GM21526 (cell line): ENCODE data around the gene SHB.
A peak's percentile ranks its signal among the peaks of the same experiment; 100 is the strongest.

Experiments
- ATAC-seq: cut with Tn5 transposase; IDR thresholded peaks from one replicate; pipeline ENCODE4 v1.9.1; 2021; ENCODE audit warnings: moderate library complexity; ENCODE audit not compliant: unreplicated experiment, low FRiP score

Gene SHB

GRCh38 chr9:37995348-37995737, 73.7 kb downstream of the SHB start:
- no peak for ATAC-seq

GRCh38 chr9:37994639-37995347, 74.2 kb downstream of the SHB start:
- peak; percentile 64 for ATAC-seq

DNA sequence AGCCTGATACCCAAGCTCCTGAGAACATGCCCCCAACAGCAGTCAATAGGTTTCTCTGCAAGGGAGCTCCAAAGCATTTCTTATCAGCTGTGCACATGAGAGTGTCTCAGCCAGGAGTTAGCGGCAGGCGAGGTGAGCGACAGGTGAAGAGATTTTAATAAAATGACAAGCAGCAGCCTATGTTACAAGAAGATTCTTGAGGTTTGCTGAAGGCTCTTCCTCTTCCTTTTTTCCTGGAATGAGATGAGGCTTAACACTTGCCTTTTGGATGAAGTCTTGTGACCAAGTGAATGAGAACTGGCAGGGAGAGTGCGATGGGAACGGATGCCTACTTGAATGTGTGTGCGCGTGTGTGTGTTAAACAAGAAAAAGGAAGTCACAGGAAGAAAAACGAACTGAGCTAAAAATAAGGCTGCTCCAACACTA, 76.1 kb downstream of the SHB start:
- no peak for ATAC-seq

GRCh38 chr9:37990404-37991015, 78.5 kb downstream of the SHB start:
- no peak for ATAC-seq

- ATAC-seq = no peak
Observed at GRCh38 chr9:37989701-37990100, 79.3 kb downstream of the SHB start.

DNA sequence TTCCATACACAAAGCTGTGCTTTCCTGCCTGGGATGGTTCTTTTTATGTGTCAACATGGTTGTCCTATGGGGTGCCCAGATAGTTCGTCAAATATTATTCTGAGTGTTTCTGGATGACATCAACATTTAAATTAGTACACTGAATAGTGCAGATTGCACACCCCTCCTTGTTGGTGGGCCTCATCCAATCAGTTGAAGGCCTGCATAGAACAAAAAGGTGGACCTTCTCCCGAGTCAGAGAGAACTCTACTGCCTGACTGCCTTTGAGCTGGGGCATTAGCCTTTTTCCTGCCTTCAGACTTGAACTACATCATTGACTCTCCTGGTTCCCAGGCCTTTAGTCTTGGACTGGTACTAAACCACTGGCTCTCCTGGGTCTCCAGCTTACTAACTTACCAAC, 80.4 kb downstream of the SHB start:
- no peak for ATAC-seq

DNA sequence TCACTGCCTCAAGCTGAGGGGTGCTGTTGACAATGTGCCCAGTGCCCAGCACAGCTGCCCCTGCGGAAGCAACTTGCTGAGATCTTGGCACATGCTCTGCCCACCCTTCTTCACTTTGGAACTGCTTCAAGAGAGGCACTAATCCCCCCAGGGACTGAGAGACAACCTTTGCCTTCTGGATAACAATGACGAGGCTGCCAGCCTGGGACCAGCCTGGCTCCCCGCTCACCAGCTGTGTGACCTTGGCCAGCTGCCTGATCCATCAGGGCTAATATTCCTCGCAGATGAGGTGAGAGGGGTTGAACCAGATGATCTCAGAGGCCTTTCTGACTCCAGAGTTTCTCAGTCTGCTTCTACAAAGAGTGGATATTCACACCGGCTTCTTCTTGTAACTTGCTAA, 81.0 kb downstream of the SHB start:
- ATAC-seq = no peak

GRCh38 chr9:37987467-37987981, 81.5 kb downstream of the SHB start:
- no peak for ATAC-seq

DNA sequence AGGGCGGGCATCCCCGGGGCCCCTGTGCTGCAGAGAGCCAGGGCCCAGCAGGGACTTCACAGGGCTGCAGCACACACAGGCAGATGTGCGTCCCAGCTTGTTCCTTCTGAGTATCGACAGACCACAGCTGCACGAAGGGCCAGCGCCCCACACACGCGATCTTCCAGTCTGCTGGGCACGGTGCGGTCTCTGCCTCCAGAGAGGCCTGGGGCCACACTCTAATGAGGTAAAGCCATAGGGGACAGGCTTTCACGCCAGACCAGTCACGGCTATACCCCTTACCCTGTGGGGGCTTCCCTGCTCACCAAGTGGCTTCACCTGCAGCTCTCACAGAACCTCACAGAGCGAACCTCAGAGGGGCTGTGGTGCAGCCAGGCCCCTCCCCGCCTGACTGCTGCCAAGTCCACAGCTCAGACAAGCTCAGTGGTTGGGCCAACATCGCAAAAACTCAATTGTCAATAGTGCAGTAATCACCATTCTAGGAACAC, 82.2 kb downstream of the SHB start:
- ATAC-seq = no peak

DNA sequence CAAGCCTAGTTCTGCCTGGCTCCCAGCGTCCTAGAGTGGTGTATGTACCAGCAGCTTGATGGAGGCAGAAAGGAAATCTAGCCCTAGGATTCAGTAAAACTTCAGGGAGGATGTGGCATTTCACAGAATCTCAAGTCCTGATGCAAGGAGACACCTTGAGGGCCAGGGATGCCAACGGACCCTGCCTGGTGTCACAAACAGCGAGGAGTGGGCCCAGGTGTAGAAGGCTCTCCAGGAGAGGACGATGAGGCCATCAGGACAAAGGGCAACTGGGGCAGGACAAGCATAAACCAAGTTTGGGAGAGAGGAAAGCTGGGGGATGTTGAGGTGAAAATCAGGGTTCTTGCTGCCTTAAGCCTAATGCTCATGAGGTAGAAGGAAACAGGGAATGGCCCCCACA, 83.0 kb downstream of the SHB start:
- ATAC-seq = no peak

- no peak for ATAC-seq
Observed at GRCh38 chr9:37984672-37985611, 84.1 kb downstream of the SHB start.

- no peak for ATAC-seq
Observed at GRCh38 chr9:37984278-37984671, 84.8 kb downstream of the SHB start.

DNA sequence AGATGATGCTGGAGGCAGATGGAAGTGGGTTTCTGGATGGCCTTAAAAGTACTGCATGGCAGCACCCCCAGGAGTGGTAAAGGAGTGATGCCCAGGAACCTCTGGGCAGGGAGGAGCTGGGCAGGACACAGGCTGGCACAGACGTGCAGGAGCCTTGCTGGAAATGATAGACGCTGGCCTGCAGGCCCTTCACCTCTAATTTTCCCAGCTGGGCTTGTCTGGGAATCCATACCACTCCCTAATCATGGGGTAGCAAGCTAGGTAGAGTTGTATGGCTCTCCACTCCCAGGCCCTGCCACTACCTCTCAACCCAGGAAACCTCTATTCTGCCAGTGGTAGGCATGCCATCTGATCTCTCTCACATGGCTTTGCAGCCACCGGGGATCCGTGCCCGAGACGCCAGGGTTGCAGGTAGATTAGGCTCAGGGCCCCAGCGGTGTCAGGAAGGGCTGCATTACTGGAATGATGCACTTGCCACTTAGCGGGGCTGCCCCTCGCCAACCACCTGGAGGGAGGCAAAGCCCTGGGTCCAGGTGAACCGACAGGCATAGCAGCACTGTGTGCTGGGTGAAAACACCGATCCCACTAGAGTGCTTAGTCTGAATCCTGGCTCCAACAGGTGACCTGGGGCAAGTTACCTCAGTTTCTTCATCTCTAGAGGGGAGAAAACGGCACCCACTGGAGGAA, 85.5 kb downstream of the SHB start:
- ATAC-seq = no peak

DNA sequence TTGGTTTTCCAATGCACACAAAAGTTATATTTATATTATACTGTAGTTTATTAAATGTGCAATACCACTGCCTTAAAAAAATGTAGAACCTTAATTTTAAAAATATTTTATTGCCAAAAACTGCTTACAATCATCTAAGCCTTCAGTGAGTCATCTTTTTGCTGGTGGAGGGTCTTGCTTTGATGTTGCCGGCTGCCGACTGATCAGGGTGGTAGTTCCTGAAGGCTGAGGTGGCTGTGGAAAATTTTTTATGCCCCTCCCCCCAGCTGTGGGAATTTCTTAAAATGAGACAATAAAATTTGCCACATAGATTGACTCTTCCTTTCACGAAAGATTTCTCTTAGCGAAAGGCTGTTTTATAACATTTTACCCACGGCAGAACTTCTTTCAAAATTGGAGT, 89.2 kb downstream of the SHB start:
- ATAC-seq = no peak

DNA sequence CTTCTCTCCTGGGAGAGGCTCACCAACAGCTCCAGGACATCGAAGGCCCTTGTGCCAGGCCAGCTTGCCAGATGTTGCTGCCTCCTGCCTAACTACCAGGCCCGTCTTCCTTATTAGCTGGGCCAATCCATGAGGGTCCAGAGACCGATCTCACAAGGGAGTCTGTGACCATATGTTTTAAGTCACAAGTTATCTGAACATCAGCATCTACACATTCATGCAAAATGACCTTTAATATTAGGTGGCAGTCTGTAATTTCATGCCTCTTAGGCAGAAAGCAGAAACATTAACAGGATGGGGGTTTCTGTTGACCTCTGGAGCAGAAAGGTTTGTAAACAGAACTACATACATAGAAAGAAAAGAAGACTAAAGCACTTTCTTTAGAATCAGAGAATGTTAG, 90.0 kb downstream of the SHB start:
- ATAC-seq = no peak

DNA sequence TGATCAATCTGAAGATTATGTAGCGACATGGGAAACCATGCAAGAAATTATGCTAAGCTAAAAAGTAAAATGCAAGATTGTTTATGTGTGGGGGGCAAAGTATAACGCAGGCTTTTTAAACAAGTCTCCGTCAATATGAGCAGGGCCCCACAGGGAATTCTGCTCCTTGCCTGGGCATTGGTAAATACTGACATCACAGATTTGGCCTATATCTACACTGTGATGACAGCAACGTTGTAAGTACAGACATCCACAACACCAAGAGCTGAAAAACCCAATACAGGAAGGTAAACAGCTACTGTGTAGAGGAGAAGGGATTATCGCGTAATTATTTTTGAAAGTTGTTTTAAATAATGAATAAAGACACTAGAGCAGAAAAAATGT, 90.6 kb downstream of the SHB start:
- ATAC-seq = no peak

DNA sequence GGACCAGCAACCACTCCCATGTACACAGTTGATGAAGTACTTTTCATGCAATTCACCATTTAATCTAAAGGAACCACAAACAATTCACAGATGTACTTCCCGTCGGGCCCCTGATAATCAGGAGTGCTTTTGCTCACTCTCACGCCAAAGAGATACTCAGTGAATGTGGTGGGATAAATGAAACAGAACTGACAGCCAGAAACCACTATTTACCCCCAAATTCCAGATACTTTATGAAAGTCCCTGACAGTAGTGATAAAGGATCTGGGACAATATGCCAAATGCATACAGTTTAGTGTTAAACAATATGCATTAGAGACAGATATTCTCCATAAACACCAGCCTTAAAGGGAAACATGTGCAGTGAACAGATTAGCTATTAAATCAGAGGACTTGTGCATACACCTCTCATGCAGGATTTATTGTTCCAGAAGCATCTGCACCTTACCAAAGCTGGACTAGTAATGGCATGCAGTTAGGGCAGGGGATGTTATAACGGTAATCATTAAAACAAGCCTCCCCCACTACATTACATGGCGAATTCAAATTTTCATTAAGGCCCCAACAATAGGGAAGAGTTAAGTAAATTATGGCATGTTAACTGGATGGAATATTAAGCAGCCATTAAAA, 91.1 kb downstream of the SHB start:
- ATAC-seq = no peak

GRCh38 chr9:37976714-37977477, 92.1 kb downstream of the SHB start:
- ATAC-seq = no peak

DNA sequence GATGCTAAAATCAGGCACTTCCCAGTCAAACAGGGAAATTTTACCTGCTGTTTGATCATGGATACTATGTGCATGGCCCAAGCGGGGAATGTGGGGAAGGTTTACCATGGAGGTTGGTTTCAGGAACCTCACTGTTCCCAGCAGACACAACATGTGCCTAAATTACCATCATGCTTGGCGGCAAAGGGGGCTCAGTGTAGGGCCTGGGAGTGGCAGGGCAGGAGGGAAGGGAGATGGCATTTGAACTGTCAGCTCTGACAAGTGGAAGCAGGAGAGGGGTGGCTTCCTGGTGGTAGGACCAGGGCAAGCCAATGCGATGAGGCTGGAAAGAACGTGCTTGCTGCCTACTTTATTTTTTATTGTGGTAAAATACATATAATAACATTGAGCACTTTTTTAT, 93.4 kb downstream of the SHB start:
- ATAC-seq = no peak
